ENCODE measurements around the gene MALT1.
"Not testable (repeated sequence)": the region's sequence is repeated elsewhere in the genome, so short reads cannot be mapped to it uniquely, and the experiment has no call there.

MALT1 gene

DNA sequence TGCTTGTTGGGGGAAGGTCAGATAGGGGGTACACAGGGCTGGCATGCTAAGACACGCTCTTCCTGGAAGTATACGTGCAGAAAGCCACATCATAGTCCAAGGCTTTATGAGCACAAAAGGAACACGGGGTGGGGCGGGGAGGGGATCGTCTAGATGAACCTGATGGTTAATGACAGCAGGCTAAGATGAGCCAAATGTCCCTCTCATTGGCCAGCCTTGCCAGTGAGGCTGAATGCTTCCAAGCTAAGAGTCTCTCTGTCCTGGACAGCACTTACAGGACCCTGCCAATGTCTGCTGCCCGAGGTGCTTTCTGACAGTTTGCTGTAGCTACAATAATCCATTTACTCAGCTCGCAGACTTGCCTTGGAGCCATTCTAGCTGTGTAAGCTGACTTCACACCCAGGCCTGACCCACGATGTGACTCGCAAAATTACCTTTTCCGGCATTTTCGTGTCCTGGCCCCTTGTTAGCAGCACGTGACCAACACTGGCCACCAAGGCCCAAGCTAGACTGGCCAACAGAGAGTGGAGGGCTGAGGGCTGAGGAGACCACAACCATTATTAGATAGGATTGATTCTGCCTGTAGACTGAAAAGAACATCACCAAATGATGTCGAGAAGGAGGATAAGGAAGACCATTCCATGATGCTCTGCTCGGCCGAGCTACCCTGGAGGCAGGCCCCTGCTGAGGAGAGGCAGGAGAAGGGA lies 84.2 kb downstream of the MALT1 start:
- in situ Hi-C loops (cut with HindIII; ENCODE audit: low sequenced_read_pairs) = no loop called here
- DNase-seq (ENCODE audit: low read depth) = no peak
- no peak overlapping the region for H3K4me3 ChIP-seq (ENCODE audit: low read depth, low read length)
- TF ChIP-seq, protein P1, sequence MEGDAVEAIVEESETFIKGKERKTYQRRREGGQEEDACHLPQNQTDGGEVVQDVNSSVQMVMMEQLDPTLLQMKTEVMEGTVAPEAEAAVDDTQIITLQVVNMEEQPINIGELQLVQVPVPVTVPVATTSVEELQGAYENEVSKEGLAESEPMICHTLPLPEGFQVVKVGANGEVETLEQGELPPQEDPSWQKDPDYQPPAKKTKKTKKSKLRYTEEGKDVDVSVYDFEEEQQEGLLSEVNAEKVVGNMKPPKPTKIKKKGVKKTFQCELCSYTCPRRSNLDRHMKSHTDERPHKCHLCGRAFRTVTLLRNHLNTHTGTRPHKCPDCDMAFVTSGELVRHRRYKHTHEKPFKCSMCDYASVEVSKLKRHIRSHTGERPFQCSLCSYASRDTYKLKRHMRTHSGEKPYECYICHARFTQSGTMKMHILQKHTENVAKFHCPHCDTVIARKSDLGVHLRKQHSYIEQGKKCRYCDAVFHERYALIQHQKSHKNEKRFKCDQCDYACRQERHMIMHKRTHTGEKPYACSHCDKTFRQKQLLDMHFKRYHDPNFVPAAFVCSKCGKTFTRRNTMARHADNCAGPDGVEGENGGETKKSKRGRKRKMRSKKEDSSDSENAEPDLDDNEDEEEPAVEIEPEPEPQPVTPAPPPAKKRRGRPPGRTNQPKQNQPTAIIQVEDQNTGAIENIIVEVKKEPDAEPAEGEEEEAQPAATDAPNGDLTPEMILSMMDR (IDR thresholded peaks at IDR 0.05; ENCODE audit: low read depth, low read length, missing control alignments) = no peak

DNA sequence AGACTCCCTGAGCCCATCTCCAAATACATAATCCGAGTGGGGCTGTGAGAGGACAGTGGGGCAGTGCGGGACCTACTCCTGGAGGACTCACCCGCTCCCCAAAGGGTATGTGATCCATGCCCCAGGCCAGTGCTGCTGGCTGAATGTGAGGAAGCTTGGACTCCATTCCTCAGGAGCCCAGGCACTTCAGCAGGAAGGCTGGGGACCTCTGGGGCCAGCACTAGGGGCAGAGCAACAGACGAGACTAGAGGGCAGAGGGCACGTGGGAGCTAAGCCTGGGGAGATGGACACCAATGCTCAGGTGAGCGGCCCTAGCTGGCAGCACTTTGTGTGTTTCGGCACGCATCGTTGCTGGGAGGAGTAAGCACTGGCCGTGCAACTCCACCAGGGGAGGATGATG lies 84.9 kb downstream of the MALT1 start:
- DNase-seq (ENCODE audit: low read depth) = no peak
- no peak overlapping the region for H3K4me3 ChIP-seq (ENCODE audit: low read depth, low read length)
- in situ Hi-C loops (cut with HindIII; ENCODE audit: low sequenced_read_pairs) = no loop called here
- TF ChIP-seq, protein P1 (IDR thresholded peaks at IDR 0.05; ENCODE audit: low read depth, low read length, missing control alignments) = no peak

DNA sequence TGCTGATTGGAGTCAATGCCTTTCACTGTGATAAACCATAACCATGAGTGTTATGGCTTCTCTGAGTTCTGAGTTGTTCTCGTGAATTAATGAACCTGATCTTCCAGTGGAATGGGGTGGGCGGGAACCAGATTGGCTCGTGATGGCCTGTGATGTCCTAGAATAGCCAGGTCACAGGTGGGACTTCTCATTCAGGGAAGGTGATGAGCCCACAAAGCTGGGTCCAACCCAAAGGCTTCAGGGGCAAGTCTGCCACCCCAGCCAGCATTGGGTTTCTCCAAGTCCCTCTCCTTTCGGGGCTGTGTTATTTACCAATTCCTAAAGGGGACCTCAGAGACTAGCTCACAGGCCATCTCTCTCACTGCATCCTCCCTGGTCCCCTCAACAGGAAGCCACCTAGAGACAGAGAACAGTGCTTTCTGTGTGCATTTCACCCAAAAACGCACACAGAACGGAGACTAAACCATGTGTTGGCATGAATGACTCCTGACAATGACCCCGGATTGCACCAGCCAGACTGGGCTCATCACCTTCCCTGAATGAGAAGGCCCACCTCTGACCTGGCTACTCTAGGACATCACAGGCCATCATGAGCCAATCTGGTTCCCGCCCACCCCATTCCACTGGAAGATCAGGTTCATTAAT lies 85.5 kb downstream of the MALT1 start:
- no peak overlapping the region for H3K4me3 ChIP-seq (ENCODE audit: low read depth, low read length)
- TF ChIP-seq, protein P1 (IDR thresholded peaks at IDR 0.05; ENCODE audit: low read depth, low read length, missing control alignments) = no peak
- in situ Hi-C loops (cut with HindIII; ENCODE audit: low sequenced_read_pairs) = no loop called here
- no peak for DNase-seq (ENCODE audit: low read depth)

DNA sequence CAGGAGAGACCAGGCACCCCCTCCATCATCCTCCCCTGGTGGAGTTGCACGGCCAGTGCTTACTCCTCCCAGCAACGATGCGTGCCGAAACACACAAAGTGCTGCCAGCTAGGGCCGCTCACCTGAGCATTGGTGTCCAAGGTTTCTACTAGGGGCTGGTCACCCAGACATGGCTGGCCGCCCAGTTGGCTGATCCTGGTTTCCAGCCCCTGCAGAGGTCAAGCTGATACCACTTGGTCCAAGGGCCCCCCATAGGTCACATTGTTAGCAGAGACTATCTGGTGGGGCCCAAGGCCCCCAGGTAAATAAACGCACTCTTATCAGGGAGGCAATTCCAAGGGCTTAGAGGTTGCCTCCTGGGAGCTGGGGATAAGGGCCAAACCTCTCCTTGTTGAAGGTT lies 86.1 kb downstream of the MALT1 start:
- H3K4me3 ChIP-seq (ENCODE audit: low read depth, low read length); in situ Hi-C loops (cut with HindIII; ENCODE audit: low sequenced_read_pairs); DNase-seq (ENCODE audit: low read depth): not testable (repeated sequence)

DNA sequence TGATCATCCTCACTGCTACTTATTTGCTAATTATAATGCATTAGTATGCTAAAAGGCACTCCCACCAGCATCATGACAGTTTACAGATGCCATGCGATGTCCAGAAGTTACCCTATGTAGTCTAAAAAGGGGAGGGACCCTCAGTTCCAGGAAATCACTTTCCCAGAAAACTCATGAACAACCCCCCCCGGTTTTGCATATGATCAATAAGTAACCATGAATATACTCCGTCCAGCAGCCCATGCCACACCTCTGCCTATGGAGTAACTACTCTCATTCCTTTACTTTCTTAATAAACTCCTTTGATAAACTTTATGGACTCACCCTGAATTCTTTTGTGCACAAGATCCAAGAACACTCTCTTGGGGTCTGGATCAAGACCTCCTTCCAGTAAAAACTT lies 86.8 kb downstream of the MALT1 start:
- in situ Hi-C loops (cut with HindIII; ENCODE audit: low sequenced_read_pairs) = no loop called here
- DNase-seq (ENCODE audit: low read depth) = no peak
- TF ChIP-seq, protein P1 (IDR thresholded peaks at IDR 0.05; ENCODE audit: low read depth, low read length, missing control alignments) = no peak
- no peak overlapping the region for H3K4me3 ChIP-seq (ENCODE audit: low read depth, low read length)

DNA sequence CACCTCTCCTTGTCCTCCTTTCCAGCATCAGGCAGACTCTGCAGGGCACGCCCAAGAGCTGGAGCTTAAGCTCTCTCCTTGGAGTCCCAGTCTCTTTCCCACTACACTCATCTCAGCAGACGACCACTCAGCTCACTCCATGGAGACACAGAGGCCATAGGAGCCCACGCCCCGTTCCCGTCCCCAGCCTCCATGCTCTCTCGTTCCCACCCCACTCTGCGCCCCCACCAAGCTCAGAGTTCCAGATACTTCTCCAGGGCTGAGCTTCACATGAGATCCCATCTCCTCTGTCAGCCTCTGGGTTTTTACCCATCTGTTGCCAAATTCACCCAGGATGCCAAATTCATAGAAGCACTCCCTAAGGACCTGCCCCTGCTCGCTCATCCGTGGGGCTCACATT lies 87.3 kb downstream of the MALT1 start:
- in situ Hi-C loops (cut with HindIII; ENCODE audit: low sequenced_read_pairs) = no loop called here
- TF ChIP-seq, protein P1 (IDR thresholded peaks at IDR 0.05; ENCODE audit: low read depth, low read length, missing control alignments) = no peak

DNA sequence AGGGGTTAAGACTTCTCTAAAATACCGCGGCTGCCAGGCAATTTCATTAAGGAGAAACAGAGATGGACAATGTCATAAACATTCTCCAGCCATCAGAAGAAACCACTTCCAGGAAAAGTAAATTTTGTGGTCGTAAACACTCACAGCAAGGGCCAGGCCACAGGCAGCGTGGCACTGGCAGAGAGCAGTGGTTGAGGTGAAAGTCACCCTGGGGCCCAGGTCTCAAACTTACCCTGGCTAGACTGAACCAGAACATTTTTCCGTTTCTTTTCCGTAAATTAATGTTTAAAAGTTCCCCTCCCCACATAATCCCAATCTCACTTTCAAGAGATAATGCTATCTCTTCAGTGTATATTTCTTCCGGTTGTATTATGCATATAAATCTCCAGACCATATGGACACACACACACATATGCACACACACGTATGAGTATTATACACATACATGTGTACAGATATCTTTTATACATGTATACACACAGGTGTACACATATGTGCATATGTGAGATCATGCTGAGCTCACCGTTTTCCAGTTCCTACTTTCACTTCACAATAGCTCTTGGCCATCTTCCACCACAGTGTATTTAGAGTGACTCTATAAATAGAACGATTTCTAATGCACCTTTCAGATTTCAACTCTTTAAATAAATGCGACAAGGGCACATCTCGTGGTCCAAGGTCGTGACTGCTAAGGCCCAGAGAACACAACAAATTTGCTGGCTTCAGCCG lies 90.1 kb downstream of the MALT1 start:
- DNase-seq (ENCODE audit: low read depth) = no peak
- no peak overlapping the region for H3K4me3 ChIP-seq (ENCODE audit: low read depth, low read length)
- TF ChIP-seq, protein P1 (IDR thresholded peaks at IDR 0.05; ENCODE audit: low read depth, low read length, missing control alignments) = no peak
- in situ Hi-C loops (cut with HindIII; ENCODE audit: low sequenced_read_pairs) = no loop called here

More for the DNA sequence above, 87.3 kb downstream of the MALT1 start:
- no peak overlapping the region for H3K4me3 ChIP-seq (ENCODE audit: low read depth, low read length)
- DNase-seq (ENCODE audit: low read depth) = no peak

Data from astrocyte of the cerebellum (primary cell).